H1 (cell line): ENCODE measurements around the gene U2AF1L4. TPM values are rescaled to one million over a fixed set of nuclear protein-coding genes. Genes with fewer than 3 reads are reported as not detected.

ENCODE experiments used
- CTCF ChIA-PET: fragments of 300-600 bp; sonication (Branson Sonifier 250); formaldehyde crosslinking; loops from one replicate; lab custom pipeline; 2021; ENCODE audit not compliant: partially characterized antibody; lab: Charles Lee
- POLR2A ChIA-PET: fragments of 300-600 bp; sonication (Branson Sonifier 250); formaldehyde crosslinking; loops from one replicate; lab custom pipeline; 2021; ENCODE audit warnings: inconsistent platforms; ENCODE audit not compliant: partially characterized antibody; lab: Charles Lee
- DNase-seq, 2 experiments: peaks; one replicate each; pipeline versions ENCODE4 v3.0.0 to v3.0.0-alpha.2; 2010 to 2022; ENCODE audit warnings: low spot score in 2 of 2, low read depth in 1 of 2, mixed read lengths in 1 of 2
- FAIRE-seq: peaks from 2 replicates; lab custom pipeline; 2011; peaks lifted over from hg19 to GRCh38; lab: Jason Lieb, UNC
- H2AFZ ChIP-seq: 2 replicates; pipeline ENCODE4 v1.8.1; 2012; ENCODE audit warnings: low read length, inconsistent platforms
- H2AK5ac ChIP-seq: 2 replicates; pipeline ENCODE4 v1.6.1; 2013; ENCODE audit warnings: low read depth, low read length
- H2BK120ac ChIP-seq: replicated peaks from 2 replicates; pipeline ENCODE3; 2013; ENCODE audit warnings: low read depth, low read length, inconsistent platforms
- H2BK12ac ChIP-seq: 2 replicates; pipeline ENCODE4 v1.6.1; 2013; ENCODE audit warnings: low read depth, low read length
- H2BK15ac ChIP-seq: 2 replicates; pipeline ENCODE4 v1.6.1; 2013; ENCODE audit warnings: low read length
- H2BK20ac ChIP-seq: 2 replicates; pipeline ENCODE4 v1.6.1; 2013; ENCODE audit warnings: low read length
- H2BK5ac ChIP-seq: 2 replicates; pipeline ENCODE4 v1.6.1; 2013; ENCODE audit warnings: low read depth, low read length
- H3K14ac ChIP-seq: 2 replicates; pipeline ENCODE4 v1.6.1; 2013; ENCODE audit warnings: inconsistent platforms; ENCODE audit not compliant: insufficient read length
- H3K18ac ChIP-seq: 2 replicates; pipeline ENCODE4 v1.6.1; 2013; ENCODE audit warnings: low read length; ENCODE audit errors: extremely low read depth
- H3K23ac ChIP-seq: 2 replicates; pipeline ENCODE4 v1.6.1; 2013; ENCODE audit warnings: inconsistent platforms; ENCODE audit not compliant: insufficient read length
- H3K23me2 ChIP-seq: 2 replicates; pipeline ENCODE4 v1.6.1; 2013; ENCODE audit warnings: low read depth, low read length
- H3K27ac ChIP-seq: 2 replicates; pipeline ENCODE4 v1.6.1; 2011; ENCODE audit warnings: low read depth, low read length, inconsistent platforms
- H3K27me3 ChIP-seq, 4 experiments: replicated peaks in 1 of 4; 1 replicate in 1 of 4; 2 replicates in 3 of 4; pipeline versions ENCODE4 v1.6.1 to v1.8.1; 2011 to 2013; ENCODE audit warnings: low read length in 3 of 4, mild to moderate bottlenecking in 3 of 4, inconsistent platforms in 2 of 4, mixed read lengths in 2 of 4, moderate library complexity in 1 of 4; ENCODE audit not compliant: control insufficient read depth in 3 of 4, insufficient read depth in 3 of 4; ENCODE audit errors: extremely low read depth in 1 of 4
- H3K36me3 ChIP-seq, 4 experiments: 2 replicates each; pipeline versions ENCODE4 v1.6.1 to v1.8.1; 2011 to 2013; ENCODE audit warnings: mild to moderate bottlenecking in 4 of 4, low read length in 3 of 4, moderate library complexity in 2 of 4, control low read depth in 1 of 4, inconsistent platforms in 1 of 4; ENCODE audit not compliant: insufficient read depth in 4 of 4, control insufficient read depth in 2 of 4
- H3K4ac ChIP-seq: replicated peaks from 2 replicates; pipeline ENCODE3; 2013; ENCODE audit warnings: low read length, low read depth, mixed read lengths, inconsistent platforms; ENCODE audit not compliant: insufficient read length
- H3K4me1 ChIP-seq, 4 experiments: replicated peaks in 1 of 4; 1 replicate in 1 of 4; 2 replicates in 3 of 4; pipeline versions ENCODE4 v1.6.1 to v1.8.1; 2011 to 2013; ENCODE audit warnings: low read length in 3 of 4, inconsistent platforms in 2 of 4, mixed read lengths in 1 of 4; ENCODE audit not compliant: insufficient read depth in 4 of 4, control insufficient read depth in 3 of 4
- H3K4me2 ChIP-seq, 2 experiments: 2 replicates each; pipeline versions ENCODE4 v1.6.1 to v1.8.1; 2011 to 2013; ENCODE audit warnings: low read depth in 2 of 2, low read length in 2 of 2, control low read depth in 1 of 2, inconsistent platforms in 1 of 2, mild to moderate bottlenecking in 1 of 2; ENCODE audit not compliant: insufficient read depth in 1 of 2
- H3K4me3 ChIP-seq, 4 experiments: fragments of 200-600, 300-600 bp in 1 of 4; sonication (generic), shearing (Covaris generic), sonication (Bioruptor Twin) in 1 of 4; 2 replicates each; pipeline versions ENCODE4 v1.5.1 to v1.8.1; 2011 to 2016; ENCODE audit warnings: low read length in 4 of 4, low read depth in 3 of 4, control low read depth in 2 of 4, inconsistent platforms in 2 of 4, mild to moderate bottlenecking in 2 of 4, mixed read lengths in 1 of 4, moderate library complexity in 1 of 4; ENCODE audit not compliant: insufficient read depth in 2 of 4; ENCODE audit errors: extremely low read depth in 1 of 4
- H3K56ac ChIP-seq: replicated peaks from 2 replicates; pipeline ENCODE3; 2013; ENCODE audit warnings: low read depth, mild to moderate bottlenecking, mixed read lengths, low read length, inconsistent platforms; ENCODE audit not compliant: insufficient read length
- H3K79me1 ChIP-seq: 2 replicates; pipeline ENCODE4 v1.6.1; 2013; ENCODE audit warnings: low read depth, low read length, control low read depth
- H3K79me2 ChIP-seq, 2 experiments: 2 replicates each; pipeline versions ENCODE4 v1.6.1 to v1.8.1; 2012 to 2013; ENCODE audit warnings: low read length in 2 of 2, mild to moderate bottlenecking in 2 of 2, inconsistent platforms in 1 of 2; ENCODE audit not compliant: insufficient read depth in 2 of 2, control insufficient read depth in 1 of 2
- H3K9ac ChIP-seq, 4 experiments: replicated peaks in 1 of 4; 1 replicate in 1 of 4; 2 replicates in 3 of 4; pipeline versions ENCODE4 v1.6.1 to v1.8.1; 2011 to 2013; ENCODE audit warnings: low read depth in 3 of 4, low read length in 3 of 4, control low read depth in 2 of 4, mild to moderate bottlenecking in 2 of 4, moderate library complexity in 2 of 4, inconsistent platforms in 1 of 4; ENCODE audit errors: extremely low read depth in 1 of 4
- H3K9me3 ChIP-seq, 2 experiments: 2 replicates each; pipeline versions ENCODE4 v1.6.1 to v1.8.1; 2012 to 2013; ENCODE audit warnings: mild to moderate bottlenecking in 2 of 2, moderate library complexity in 2 of 2, control low read depth in 1 of 2, inconsistent platforms in 1 of 2, low read depth in 1 of 2, low read length in 1 of 2, mixed read lengths in 1 of 2; ENCODE audit not compliant: insufficient read depth in 2 of 2
- H4K20me1 ChIP-seq, 2 experiments: replicated peaks in 1 of 2; 2 replicates each; pipeline versions ENCODE3 to v1.8.1; 2011 to 2013; ENCODE audit warnings: inconsistent platforms in 2 of 2, low read length in 2 of 2, mild to moderate bottlenecking in 1 of 2; ENCODE audit not compliant: insufficient read depth in 2 of 2, control insufficient read depth in 1 of 2
- H4K5ac ChIP-seq: 2 replicates; pipeline ENCODE4 v1.6.1; 2013; ENCODE audit warnings: low read length, low read depth, mixed read lengths, inconsistent platforms; ENCODE audit not compliant: insufficient read length
- H4K8ac ChIP-seq: 2 replicates; pipeline ENCODE4 v1.8.0; 2013; ENCODE audit warnings: mild to moderate bottlenecking, moderate library complexity, low read length, inconsistent platforms; ENCODE audit not compliant: insufficient read depth; ENCODE audit errors: extremely low read depth
- H4K91ac ChIP-seq: replicated peaks from 2 replicates; pipeline ENCODE3; 2013; ENCODE audit warnings: low read length, mixed read lengths, inconsistent platforms; ENCODE audit not compliant: insufficient read length
- JUND ChIP-seq: IDR thresholded peaks from 2 replicates; pipeline ENCODE4 v1.6.1; 2011; ENCODE audit warnings: mild to moderate bottlenecking, improper control_type of control experiment, low read length
- SP4 ChIP-seq: IDR thresholded peaks from 2 replicates; pipeline ENCODE4 v1.6.1; 2012; ENCODE audit warnings: low read length, inconsistent platforms
- TBP ChIP-seq: IDR thresholded peaks from 2 replicates; pipeline ENCODE4 v1.6.1; 2011; ENCODE audit warnings: low read depth, low read length, improper control_type of control experiment
- WGBS, 2 experiments: shearing (Covaris generic) in 1 of 2; methylation state at CpG; one replicate each; pipeline versions ENCODE4 v1.1.6 to v1.1.7; 2013 to 2015; ENCODE audit warnings: low lambda C conversion rate in 2 of 2, mixed read lengths in 2 of 2, inconsistent platforms in 1 of 2, low coverage in 1 of 2, missing lambda C conversion rate in 1 of 2; ENCODE audit not compliant: insufficient replicate concordance in 2 of 2, insufficient coverage in 1 of 2, insufficient read length in 1 of 2; ENCODE audit errors: extremely low coverage in 1 of 2, missing lambda C conversion rate in 1 of 2; 5-methylcytosine and 5-hydroxymethylcytosine counted together
- polyA plus RNA-seq, 7 experiments: library from polyadenylated mRNA; depleted of rRNA in 3 of 7; stranded (reverse) in 5 of 7; unstranded in 2 of 7; fragments of >200 nt in 5 of 7; fragments of 200-250 nt in 2 of 7; gene quantifications; 1 replicate in 5 of 7; 2 replicates in 1 of 7; 4 replicates in 1 of 7; pipeline versions ENCODE4 v1.2.1 to v1.2.3, GENCODE V29; 2011 to 2013; ENCODE audit warnings: missing spikeins in 2 of 7, mixed read lengths in 2 of 7
- total RNA-seq: library from RNA; stranded (reverse); fragmentation: NEBNext Ultra II Directional; extraction: Animal tissue kit (Norgen Biotek cat#: 25700); gene quantifications from 2 replicates; pipeline ENCODE4 v1.2.1, GENCODE V29; 2021

The U2AF1L4 gene
- total and polyA plus RNA-seq, 2 of the 8 experiments (the other 6 are each of a cell fraction or from before 2014, with no cell fraction given): 15.1 to 32.7 TPM

DNA sequence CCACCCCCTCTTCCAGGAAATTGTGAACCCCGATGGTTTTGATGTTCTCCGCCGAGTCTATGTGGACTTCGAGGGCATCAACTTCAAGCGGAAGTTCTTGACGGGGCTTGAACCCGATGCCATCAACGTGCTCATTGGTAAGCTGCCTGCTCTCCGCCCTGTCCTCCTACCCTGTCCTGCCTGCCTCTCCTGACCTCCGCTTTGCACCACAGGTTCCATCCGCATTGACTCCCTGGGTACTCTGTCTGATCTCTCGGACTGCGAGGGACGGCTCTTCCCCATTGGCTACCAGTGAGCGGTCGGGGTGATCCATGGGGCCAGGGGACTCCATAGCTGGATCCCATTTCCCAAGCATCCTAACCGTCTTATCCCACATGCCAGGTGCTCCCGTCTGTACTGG is 14.9 kb downstream of the U2AF1L4 start:
- H4K91ac ChIP-seq: no peak overlapping the region
- H3K9me3 ChIP-seq: no peaks in the 10 kb centered on the region
- H3K79me2 ChIP-seq: no peaks in the 10 kb centered on the region
- H3K14ac ChIP-seq: no peak overlapping the region
- H2BK5ac ChIP-seq: no peak overlapping the region
- no peak overlapping the region for H3K9ac ChIP-seq
- H3K4me1 ChIP-seq: no peaks in the 10 kb centered on the region
- no peak for TF ChIP-seq TBP
- no peak for TF ChIP-seq JUND
- no peak for TF ChIP-seq SP4
- 91% methylated on average over 18 of the region's 18 CpGs; no CpG with 5 or more reads in 1 of the 2 experiments for WGBS, 2 experiments
- no peak overlapping the region for H3K4me2 ChIP-seq
- H3K27me3 ChIP-seq: no peaks in the 10 kb centered on the region
- no peaks in the 10 kb centered on the region for H3K79me1 ChIP-seq
- H2AK5ac ChIP-seq: no peak overlapping the region
- H4K20me1 ChIP-seq: peaks cover 12 to 24% of the 10 kb centered on the region in 2 experiments
- H3K23ac ChIP-seq: no peak overlapping the region
- ChIA-PET CTCF (interaction anchor here (0.6 to 1.5 kb wide), 3 partner anchors 36 to 152 kb away, joined by 3 read pairs; no protein-coding TSS in a partner anchor), POLR2A (interaction anchor here (0.7 to 3.4 kb wide), 7 partner anchors 10 to 141 kb away, joined by 3 to 14 read pairs (median 3); no protein-coding TSS in a partner anchor)
- no peak overlapping the region for H4K5ac ChIP-seq
- H3K56ac ChIP-seq: no peak overlapping the region
- H3K27ac ChIP-seq: no peak overlapping the region
- no peak overlapping the region for H2AFZ ChIP-seq
- H2BK12ac ChIP-seq: no peak overlapping the region
- no peak for DNase-seq
- FAIRE-seq: no peak
- no peak overlapping the region for H3K4me3 ChIP-seq
- H2BK120ac ChIP-seq: no peak overlapping the region
- no peak overlapping the region for H2BK20ac ChIP-seq
- peaks cover 29 to 73% (median 64%) of the 10 kb centered on the region in 4 experiments for H3K36me3 ChIP-seq
- H3K23me2 ChIP-seq: no peaks in the 10 kb centered on the region
- no peak overlapping the region for H3K4ac ChIP-seq
- H3K18ac ChIP-seq: no peak overlapping the region
- H2BK15ac ChIP-seq: no peak overlapping the region
- no peak overlapping the region for H4K8ac ChIP-seq
